Ovary (tissue), 9 donors: ENCODE data around the gene MAPK10. TPM values are rescaled to one million over a fixed set of nuclear protein-coding genes. Genes with fewer than 3 reads are reported as not detected.

Experiments
- DNase-seq, 5 donors: peaks; one replicate each; pipeline ENCODE4 v3.0.0-alpha.2; 2019 to 2020
- H3K27ac ChIP-seq, 2 donors: fragments of 200-600 bp; one replicate each; pipeline versions ENCODE4 v1.5.1 to v1.8.0; 2019 to 2022
- H3K27me3 ChIP-seq: fragments of 200-600 bp; one replicate; pipeline ENCODE4 v1.8.0; 2022
- H3K36me3 ChIP-seq: fragments of 200-600 bp; sonication (generic); one replicate; pipeline ENCODE4 v1.5.1; 2019
- H3K4me1 ChIP-seq: one replicate; pipeline ENCODE4 v1.8.1; 2013; ENCODE audit warnings: mild to moderate bottlenecking, moderate library complexity; ENCODE audit not compliant: insufficient read depth
- H3K4me3 ChIP-seq: fragments of 200-600 bp; sonication (generic); one replicate; pipeline ENCODE4 v1.5.1; 2017
- H3K9me3 ChIP-seq, 2 donors: fragments of 200-600 bp in 1 of 2; sonication (generic) in 1 of 2; one replicate each; pipeline versions ENCODE4 v1.5.1 to v1.8.1; 2013 to 2019; ENCODE audit warnings: mild to moderate bottlenecking in 1 of 2, moderate library complexity in 1 of 2
- CTCF ChIP-seq, 3 donors: fragments of 450-650 bp in 2 of 3; fragments of 200-600 bp in 1 of 3; IDR thresholded peaks; one replicate each; pipeline versions ENCODE4 v1.5.1 to v1.8.0; 2016 to 2022; ENCODE audit warnings: antibody characterized with exemption in 3 of 3, mild to moderate bottlenecking in 1 of 3
- EP300 ChIP-seq: sonication (generic); formaldehyde crosslinking; IDR thresholded peaks from one replicate; pipeline ENCODE4 v1.6.1; 2017; ENCODE audit warnings: antibody characterized with exemption
- POLR2A ChIP-seq: fragments of 450-650 bp; IDR thresholded peaks from one replicate; pipeline ENCODE4 v1.6.1; 2017; ENCODE audit warnings: antibody characterized with exemption, mild to moderate bottlenecking, moderate library complexity
- WGBS, 3 donors: extraction: QIAGEN DNeasy Blood & Tissue Kit in 1 of 3; methylation state at CpG; one replicate each; pipeline versions ENCODE4 v1.1.5 to v1.1.7; 2013 to 2017; 5-methylcytosine and 5-hydroxymethylcytosine counted together
- intact Hi-C, 4 donors: fragments of 100-400 bp; cut with DNase I; formaldehyde crosslinking; loops; one replicate each; pipeline versions ENCODE4 v1.11.0 to v1.15.1; 2022 to 2023
- polyA plus RNA-seq, 2 donors: library from polyadenylated mRNA; stranded (reverse); fragments of 200-250 nt in 1 of 2; fragments of 350-450 nt in 1 of 2; fragmentation: Illumina TruSeq in 1 of 2; extraction: RNeasy Lipid Tissue Mini Kit (QIAGEN cat#74804) in 1 of 2; gene quantifications; one replicate each; pipeline ENCODE4 v1.2.3, GENCODE V29; 2013 to 2014
- total RNA-seq, 7 donors: library from RNA; depleted of rRNA in 2 of 7; stranded (reverse); fragments of >200 nt in 2 of 7; fragmentation: NEBNext Ultra II Directional in 3 of 7; extraction: Animal tissue kit (Norgen Biotek cat#: 25700) in 3 of 7; gene quantifications; one replicate each; pipeline versions ENCODE4 v1.1.0 to v1.2.4, GENCODE V29; 2016 to 2023
- donor health status: DM: no; HTN: no; CAD: no; lungs with moderate emphysema.
- donor health status: DM: no; HTN: no; CAD: no.
- donor health status: Bipolar disorder and iron deficiency.
- donor health status: DM: yes; HTN: yes; CAD: no.
- donor health status: DM: no; HTN: no; CAD: no.
- donor health status: DM: yes; HTN: yes; CAD: no.

The MAPK10 gene
- total and polyA plus RNA-seq, 9 donors, result 19.3 to 41.6 (median 32.4) TPM

- H3K9me3 ChIP-seq, result no peaks in the 10 kb centered on the region
- no peaks in the 10 kb centered on the region for H3K36me3 ChIP-seq
- H3K27me3 ChIP-seq, result no peaks in the 10 kb centered on the region
- TF ChIP-seq EP300 (no peak), CTCF (IDR thresholded peaks at IDR 0.05) (no peak), POLR2A (no peak)
- H3K4me1 ChIP-seq, result peaks cover 2% of the 10 kb centered on the region
- intact Hi-C loops, result no loop called here
- DNase-seq, result no peak
- no peak overlapping the region for H3K27ac ChIP-seq
- H3K4me3 ChIP-seq, result no peak overlapping the region
Observed at GRCh38 chr4:86118711-86119110, 241.1 kb downstream of the MAPK10 start.

GRCh38 chr4:86117705-86118302 lies 242.0 kb downstream of the MAPK10 start:
- no peaks in the 10 kb centered on the region for H3K9me3 ChIP-seq
- no peaks in the 10 kb centered on the region for H3K36me3 ChIP-seq
- DNase-seq, result no peak
- 21 to 44% (median 21%) methylated on average over 2 of the region's 2 CpGs for WGBS, 3 donors
- TF ChIP-seq POLR2A (no peak), CTCF (IDR thresholded peaks at IDR 0.05) (no peak), EP300 (no peak)
- peaks cover 2% of the 10 kb centered on the region for H3K4me1 ChIP-seq
- H3K4me3 ChIP-seq, result no peak overlapping the region
- intact Hi-C loops, result no loop called here
- no peak overlapping the region for H3K27ac ChIP-seq
- no peaks in the 10 kb centered on the region for H3K27me3 ChIP-seq

- H3K4me3 ChIP-seq, result no peak overlapping the region
- 89 to 96% (median 95%) methylated on average over 2 of the region's 2 CpGs for WGBS, 3 donors
- peaks cover 2% of the 10 kb centered on the region for H3K4me1 ChIP-seq
- no peaks in the 10 kb centered on the region for H3K9me3 ChIP-seq
- TF ChIP-seq EP300 (no peak), CTCF (IDR thresholded peaks at IDR 0.05) (no peak), POLR2A (no peak)
- no peak overlapping the region for H3K27ac ChIP-seq
- intact Hi-C loops, result no loop called here
- H3K27me3 ChIP-seq, result no peaks in the 10 kb centered on the region
- no peak for DNase-seq
- H3K36me3 ChIP-seq, result no peaks in the 10 kb centered on the region
Observed at GRCh38 chr4:86114563-86114962, 245.3 kb downstream of the MAPK10 start.

GRCh38 chr4:86108834-86109233 lies 251.0 kb downstream of the MAPK10 start:
- 71 to 82% (median 79%) methylated on average over 2 of the region's 2 CpGs for WGBS, 3 donors
- intact Hi-C loops, result no loop called here
- Histone ChIP-seq H3K9me3 (no peaks in the 10 kb centered on the region), H3K27ac (no peak overlapping the region), H3K27me3 (no peaks in the 10 kb centered on the region), H3K36me3 (no peaks in the 10 kb centered on the region), H3K4me3 (no peak overlapping the region), H3K4me1 (no peaks in the 10 kb centered on the region)
- DNase-seq, result no peak
- TF ChIP-seq CTCF (IDR thresholded peaks at IDR 0.05), result no peak
- no peak for TF ChIP-seq POLR2A
- TF ChIP-seq EP300, result no peak
